ENCODE measurements around the gene JUNB. TPM values are rescaled to one million over a fixed set of nuclear protein-coding genes. Genes with fewer than 3 reads are reported as not detected.

Gene JUNB
- total RNA-seq, 1 donor from 2014 or later = 158 TPM

DNA sequence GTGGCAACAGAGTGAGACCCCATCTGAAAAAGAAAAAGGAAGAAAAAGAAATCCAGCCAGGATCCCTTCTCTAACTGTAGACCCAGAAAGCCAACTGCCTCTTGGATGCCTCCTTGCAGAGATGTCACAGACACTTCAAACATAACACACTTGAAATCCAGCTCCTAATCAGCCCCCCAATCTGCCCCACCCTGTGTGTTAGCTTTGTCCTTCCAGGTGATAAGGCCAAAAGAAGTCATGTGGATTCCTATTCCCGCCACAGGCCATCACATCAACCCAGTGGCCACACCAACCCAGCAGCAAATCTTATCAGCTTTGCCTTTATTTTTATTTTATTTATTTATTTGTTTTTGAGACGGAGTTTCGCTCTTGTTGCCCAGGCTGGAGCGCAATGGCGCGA lies 31.6 kb upstream of the JUNB start:
- no peaks in the 10 kb centered on the region for H3K27me3 ChIP-seq (ENCODE audit: control insufficient read depth, insufficient read depth, low read length)
- no peak for TF ChIP-seq CTCF (IDR thresholded peaks at IDR 0.05; ENCODE audit: insufficient read depth, low read length, severe bottlenecking)
- peaks cover 10% of the 10 kb centered on the region for H3K36me3 ChIP-seq (ENCODE audit: control insufficient read depth, insufficient read depth, low read length)
- no peak overlapping the region for H3K4me3 ChIP-seq (ENCODE audit: low read depth, low read length)
- FAIRE-seq = no peak
- DNase-seq (ENCODE audit: low read depth) = no peak

GRCh38 chr19:12763100-12763499 lies 28.2 kb upstream of the JUNB start:
- Histone ChIP-seq H3K4me3 (ENCODE audit: low read depth, low read length) (no peak overlapping the region), H3K27me3 (ENCODE audit: control insufficient read depth, insufficient read depth, low read length) (no peaks in the 10 kb centered on the region), H3K36me3 (ENCODE audit: control insufficient read depth, insufficient read depth, low read length) (peaks cover 23% of the 10 kb centered on the region)
- FAIRE-seq = no peak
- DNase-seq (ENCODE audit: low read depth) = no peak
- no peak for TF ChIP-seq CTCF (IDR thresholded peaks at IDR 0.05; ENCODE audit: insufficient read depth, low read length, severe bottlenecking)

DNA sequence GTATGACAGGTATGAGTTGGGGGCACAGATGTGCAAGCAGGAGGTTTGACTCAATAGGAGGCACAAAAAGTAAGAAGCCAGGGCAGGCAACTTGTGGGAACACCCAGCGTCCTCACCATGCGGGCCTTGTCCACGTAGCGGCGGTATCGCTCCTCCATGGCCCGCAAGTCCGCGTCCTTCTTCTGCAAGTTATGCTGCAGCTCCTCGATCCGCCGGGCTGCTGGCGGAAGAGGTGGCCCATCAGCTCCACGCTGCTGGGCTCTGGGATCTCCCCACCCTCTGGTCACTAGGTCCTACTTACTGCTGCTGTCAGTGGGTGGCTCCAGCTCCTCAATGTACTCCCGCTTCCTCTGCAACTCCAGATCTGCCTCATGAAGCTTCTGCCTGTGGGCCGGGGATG lies 26.6 kb upstream of the JUNB start:
- no peak overlapping the region for H3K4me3 ChIP-seq (ENCODE audit: low read depth, low read length)
- FAIRE-seq (peak; percentile 32), DNase-seq (ENCODE audit: low read depth) (no peak)
- H3K36me3 ChIP-seq (ENCODE audit: control insufficient read depth, insufficient read depth, low read length) = peaks cover 25% of the 10 kb centered on the region
- no peaks in the 10 kb centered on the region for H3K27me3 ChIP-seq (ENCODE audit: control insufficient read depth, insufficient read depth, low read length)
- no peak for TF ChIP-seq CTCF (IDR thresholded peaks at IDR 0.05; ENCODE audit: insufficient read depth, low read length, severe bottlenecking)

- H3K36me3 ChIP-seq (ENCODE audit: control insufficient read depth, insufficient read depth, low read length) = peaks cover 32% of the 10 kb centered on the region
- peak overlapping the region; percentile 29 for H3K4me3 ChIP-seq (ENCODE audit: low read depth, low read length)
- TF ChIP-seq CTCF (IDR thresholded peaks at IDR 0.05; ENCODE audit: insufficient read depth, low read length, severe bottlenecking) = peak; percentile 69
- no peak for DNase-seq (ENCODE audit: low read depth)
- no peaks in the 10 kb centered on the region for H3K27me3 ChIP-seq (ENCODE audit: control insufficient read depth, insufficient read depth, low read length)
- FAIRE-seq = no peak
Measured at GRCh38 chr19:12766051-12766521, 25.2 kb upstream of the JUNB start.

DNA sequence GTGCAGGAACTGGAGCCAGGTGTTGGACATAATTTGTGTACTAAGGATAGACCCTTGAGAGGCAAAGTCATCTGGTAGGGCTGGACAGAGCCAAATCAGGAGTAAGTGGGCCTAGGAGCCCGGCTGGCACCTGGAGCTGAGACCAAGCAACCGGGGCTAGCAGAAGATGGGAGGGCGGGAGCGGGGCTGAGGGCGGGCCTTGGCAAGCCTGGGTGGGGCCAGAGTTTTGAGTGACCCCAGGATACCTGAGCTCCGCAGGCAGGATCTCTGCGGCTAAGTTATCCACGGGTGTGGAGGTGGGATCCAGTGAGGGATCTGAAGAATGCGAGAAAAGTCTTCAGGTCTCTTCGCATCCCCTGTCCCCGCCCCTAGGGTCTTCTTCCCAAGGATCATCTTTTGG lies 24.1 kb upstream of the JUNB start:
- FAIRE-seq = no peak
- Histone ChIP-seq H3K27me3 (ENCODE audit: control insufficient read depth, insufficient read depth, low read length) (no peaks in the 10 kb centered on the region), H3K36me3 (ENCODE audit: control insufficient read depth, insufficient read depth, low read length) (peaks cover 32% of the 10 kb centered on the region), H3K4me3 (ENCODE audit: low read depth, low read length) (no peak overlapping the region)
- TF ChIP-seq CTCF (IDR thresholded peaks at IDR 0.05; ENCODE audit: insufficient read depth, low read length, severe bottlenecking) = no peak
- no peak for DNase-seq (ENCODE audit: low read depth)

DNA sequence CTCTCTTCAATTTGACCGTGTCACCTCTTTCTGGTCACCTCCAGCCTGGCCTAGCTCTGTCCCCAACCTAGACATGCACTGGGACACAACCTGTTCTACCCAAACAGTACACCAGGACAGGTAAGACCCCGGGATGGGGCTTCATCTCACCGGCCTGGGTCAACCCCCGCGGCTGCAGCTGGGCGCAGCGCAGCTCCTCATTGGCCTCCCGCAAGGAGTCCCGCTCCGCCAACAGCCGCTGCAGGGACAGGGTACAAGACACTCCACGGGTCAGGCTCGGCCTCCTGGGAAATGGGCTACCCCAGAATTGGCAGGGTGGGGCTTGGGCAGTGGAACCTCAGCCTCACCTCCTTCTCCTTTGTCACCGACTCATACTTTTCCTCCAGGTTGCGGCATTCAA lies 23.6 kb upstream of the JUNB start:
- FAIRE-seq = no peak
- H3K4me3 ChIP-seq (ENCODE audit: low read depth, low read length) = no peak overlapping the region
- H3K36me3 ChIP-seq (ENCODE audit: control insufficient read depth, insufficient read depth, low read length) = peaks cover 32% of the 10 kb centered on the region
- H3K27me3 ChIP-seq (ENCODE audit: control insufficient read depth, insufficient read depth, low read length) = no peaks in the 10 kb centered on the region
- TF ChIP-seq CTCF (IDR thresholded peaks at IDR 0.05; ENCODE audit: insufficient read depth, low read length, severe bottlenecking) = no peak
- DNase-seq (ENCODE audit: low read depth) = no peak

Data from bronchial epithelial cell (primary cell).